Endothelial cell of umbilical vein (primary cell): Measurements from ENCODE around the gene SRGN.

Source experiments
- CTCF ChIP-seq, 2 donors: IDR thresholded peaks; 1 replicate in 1 of 2; 2 replicates in 1 of 2; pipeline ENCODE4 v1.5.1; 2011; ENCODE audit warnings: low read length in 2 of 2, mild to moderate bottlenecking in 2 of 2, moderate library complexity in 2 of 2, control low read depth in 1 of 2, inconsistent platforms in 1 of 2, low read depth in 1 of 2; ENCODE audit not compliant: insufficient read depth in 1 of 2; ENCODE audit errors: extremely low read depth in 1 of 2
- EZH2 ChIP-seq: IDR thresholded peaks from 2 replicates; pipeline ENCODE4 v1.6.1; 2012; ENCODE audit warnings: borderline replicate concordance, low read depth, mild to moderate bottlenecking, moderate library complexity, low read length, inconsistent platforms; ENCODE audit not compliant: severe bottlenecking
- GATA2 ChIP-seq: IDR thresholded peaks from 2 replicates; pipeline ENCODE4 v1.7.0; 2011; ENCODE audit warnings: low read depth, mild to moderate bottlenecking, moderate library complexity, mixed read lengths, low read length; ENCODE audit not compliant: insufficient read length, insufficient read depth
- JUN ChIP-seq: IDR thresholded peaks from 2 replicates; pipeline ENCODE4 v1.6.1; 2011; ENCODE audit warnings: borderline replicate concordance, low read depth; ENCODE audit not compliant: insufficient read length, insufficient read depth
- MAX ChIP-seq: IDR thresholded peaks from 2 replicates; pipeline ENCODE4 v1.6.1; 2011; ENCODE audit not compliant: insufficient read depth, insufficient read length
- MYC ChIP-seq: IDR thresholded peaks from one replicate; pipeline ENCODE4 v1.6.1; 2011; ENCODE audit warnings: mild to moderate bottlenecking, low read depth, low read length
- POLR2A ChIP-seq: IDR thresholded peaks from 2 replicates; pipeline ENCODE4 v1.6.1; 2012; ENCODE audit warnings: low read depth, mild to moderate bottlenecking, control low read depth, low read length
- POLR2AphosphoS5 ChIP-seq: IDR thresholded peaks from 2 replicates; pipeline ENCODE4 v1.6.1; 2012; ENCODE audit warnings: low read depth, mild to moderate bottlenecking, control low read depth, low read length, moderate library complexity; ENCODE audit not compliant: insufficient read depth

GRCh38 chr10:69047111-69047832, 40.6 kb upstream of the SRGN start:
- no peak for TF ChIP-seq CTCF (IDR thresholded peaks at IDR 0.05; ENCODE audit: extremely low read depth in 1 of 2, insufficient read depth in 1 of 2, low read depth in 1 of 2, low read length in 2 of 2)
- TF ChIP-seq EZH2, result no peak
- no peak for TF ChIP-seq POLR2AphosphoS5
- no peak for TF ChIP-seq MYC
- TF ChIP-seq POLR2A, result no peak
- no peak for TF ChIP-seq JUN
- no peak for TF ChIP-seq MAX
- TF ChIP-seq GATA2, result no peak
